ENCODE results near the gene NGEF.

The NGEF gene

GRCh38 chr2:232884001-232884421 is 129.0 kb downstream of the NGEF start:
- DNase-seq (ENCODE audit: low spot score) = no peak

GRCh38 chr2:232883116-232883721 is 129.8 kb downstream of the NGEF start:
- DNase-seq (ENCODE audit: low spot score) = no peak

GRCh38 chr2:232882505-232883115 is 130.4 kb downstream of the NGEF start:
- DNase-seq (ENCODE audit: low spot score) = no peak

GRCh38 chr2:232882085-232882484 is 131.0 kb downstream of the NGEF start:
- DNase-seq (ENCODE audit: low spot score) = no peak

- no peak for DNase-seq (ENCODE audit: low spot score)
These were observed 132.2 kb downstream of the NGEF start for GRCh38 chr2:232880764-232881351.

- no peak for DNase-seq (ENCODE audit: low spot score)
These were observed 133.2 kb downstream of the NGEF start for GRCh38 chr2:232879618-232880494.

- no peak for DNase-seq (ENCODE audit: low spot score)
These were observed 134.0 kb downstream of the NGEF start for GRCh38 chr2:232878855-232879617.

GRCh38 chr2:232877940-232878511 is 135.0 kb downstream of the NGEF start:
- DNase-seq (ENCODE audit: low spot score) = no peak

GRCh38 chr2:232876978-232877441 is 136.0 kb downstream of the NGEF start:
- DNase-seq (ENCODE audit: low spot score) = peak; percentile 4

- peak; percentile 56 for DNase-seq (ENCODE audit: low spot score)
These were observed 136.7 kb downstream of the NGEF start for GRCh38 chr2:232876161-232876977.

GRCh38 chr2:232875256-232876121 is 137.6 kb downstream of the NGEF start:
- peak; percentile 4 for DNase-seq (ENCODE audit: low spot score)

GRCh38 chr2:232874677-232875223 is 138.3 kb downstream of the NGEF start:
- DNase-seq (ENCODE audit: low spot score) = no peak

GRCh38 chr2:232873909-232874641 is 139.0 kb downstream of the NGEF start:
- DNase-seq (ENCODE audit: low spot score) = no peak

GRCh38 chr2:232873292-232873908 is 139.7 kb downstream of the NGEF start:
- DNase-seq (ENCODE audit: low spot score) = no peak

GRCh38 chr2:232872826-232873225 is 140.2 kb downstream of the NGEF start:
- no peak for DNase-seq (ENCODE audit: low spot score)

- DNase-seq (ENCODE audit: low spot score) = no peak
These were observed 141.0 kb downstream of the NGEF start for GRCh38 chr2:232871835-232872736.

GRCh38 chr2:232871418-232871834 is 141.6 kb downstream of the NGEF start:
- no peak for DNase-seq (ENCODE audit: low spot score)
